ENCODE measurements around the gene C17orf67. TPM values are rescaled to one million over a fixed set of nuclear protein-coding genes. Genes with fewer than 3 reads are reported as not detected.

The C17orf67 gene
- total and polyA plus RNA-seq, 2 of the 13 experiments (the other 11 are each of a cell fraction or from before 2014, with no cell fraction given): 0.41 to 0.86 TPM

- no peak for TF ChIP-seq ZNF569 (CRISPR knock-in tag; IDR thresholded peaks at IDR 0.05; ENCODE audit: borderline replicate concordance)
- no peak for TF ChIP-seq ARNTL (CRISPR knock-in tag; IDR thresholded peaks at IDR 0.05)
- TF ChIP-seq DPF2 (CRISPR knock-in tag; IDR thresholded peaks at IDR 0.05; ENCODE audit: borderline replicate concordance, low read depth): no peak
- TF ChIP-seq SAP130 (CRISPR knock-in tag; IDR thresholded peaks at IDR 0.05; ENCODE audit: low read depth): peak; percentile 57; the same call in 1 of the 2 replicates
- TF ChIP-seq ATRX (CRISPR knock-in tag; IDR thresholded peaks at IDR 0.05; ENCODE audit: borderline replicate concordance): no peak
- no peak for TF ChIP-seq GRHL1 (CRISPR knock-in tag; conservative IDR thresholded peaks at IDR 0.05)
- TF ChIP-seq ZNF264 (CRISPR knock-in tag; IDR thresholded peaks at IDR 0.05): peak; percentile 55
- TF ChIP-seq SMYD3 (CRISPR knock-in tag; IDR thresholded peaks at IDR 0.05): no peak
- no peak for TF ChIP-seq PLSCR1 (CRISPR knock-in tag; IDR thresholded peaks at IDR 0.05; ENCODE audit: borderline replicate concordance)
- no peak for TF ChIP-seq RBAK (CRISPR knock-in tag; IDR thresholded peaks at IDR 0.05)
- peak; percentile 39; the same call in 1 of the 2 replicates for TF ChIP-seq MIER2 (CRISPR knock-in tag; IDR thresholded peaks at IDR 0.05)
- TF ChIP-seq ZNF777 (CRISPR knock-in tag; IDR thresholded peaks at IDR 0.05): no peak
- TF ChIP-seq ZNF446 (CRISPR knock-in tag; IDR thresholded peaks at IDR 0.05): no peak
- TF ChIP-seq RBM39 (IDR thresholded peaks at IDR 0.05; ENCODE audit: low read depth, low read length, poor library complexity, severe bottlenecking): no peak
- 0 out of 2 replicates have a peak, but pooled peaks have one; percentile 94 for TF ChIP-seq DNMT1 (CRISPR knock-in tag; IDR thresholded peaks at IDR 0.05)
- TF ChIP-seq REXO4 (CRISPR knock-in tag; IDR thresholded peaks at IDR 0.05; ENCODE audit: borderline replicate concordance): no peak
- TF ChIP-seq ZBTB2 (CRISPR knock-in tag; IDR thresholded peaks at IDR 0.05; ENCODE audit: low read depth): no peak
- peak; percentile 39; the same call in 1 of the 2 replicates for TF ChIP-seq PHF21A (CRISPR knock-in tag; IDR thresholded peaks at IDR 0.05)
- no peak for TF ChIP-seq AFF4 (CRISPR knock-in tag; IDR thresholded peaks at IDR 0.05)
- no peak for TF ChIP-seq TP53 (CRISPR knock-in tag; conservative IDR thresholded peaks at IDR 0.05)
- TF ChIP-seq GTF3A (CRISPR knock-in tag; conservative IDR thresholded peaks at IDR 0.05): no peak
Measured at GRCh38 chr17:56779898-56780777, 53.6 kb downstream of the C17orf67 start (continued).
